IMR-90 (cell line): ENCODE measurements around the gene MTRFR. TPM values are rescaled to one million over a fixed set of nuclear protein-coding genes. Genes with fewer than 3 reads are reported as not detected.

Experiments used
- ATAC-seq: fragments of 200-7000 bp; cut with Tn5 transposase; 2 replicates; pipeline ENCODE4 v1.9.1; 2020; ENCODE audit warnings: low read depth, mild to moderate bottlenecking, moderate library complexity
- BruUV-seq: library from RNA; stranded (reverse); fragments of 400-500 nt; replicated peaks from 2 replicates; lab custom pipeline; 2021; lab: Mats Ljungman, UMichigan
- CTCF ChIA-PET: fragments of 300-600 bp; formaldehyde crosslinking; extraction: SDS; loops from one replicate; lab custom pipeline; 2021; ENCODE audit warnings: antibody characterized with exemption; lab: Yijun Ruan, JAX
- POLR2A ChIA-PET: fragments of 300-600 bp; sonication (Branson Sonifier 250); formaldehyde crosslinking; loops from one replicate; lab custom pipeline; 2022; ENCODE audit warnings: antibody characterized with exemption; ENCODE audit not compliant: unreplicated experiment; lab: Charles Lee
- DNase-seq: peaks from one replicate; pipeline ENCODE4 v3.0.0; 2013
- H2AFZ ChIP-seq: replicated peaks from 2 replicates; pipeline ENCODE3; 2013; ENCODE audit warnings: low read length, mild to moderate bottlenecking; ENCODE audit not compliant: poor library complexity
- H2AK5ac ChIP-seq: 2 replicates; pipeline ENCODE4 v1.6.1; 2013; ENCODE audit warnings: low read depth, low read length, inconsistent platforms
- H2AK9ac ChIP-seq: replicated peaks from 2 replicates; pipeline ENCODE3; 2013; ENCODE audit warnings: mild to moderate bottlenecking, low read depth, low read length, moderate library complexity; ENCODE audit not compliant: poor library complexity
- H2BK120ac ChIP-seq: 2 replicates; pipeline ENCODE4 v1.6.1; 2013; ENCODE audit warnings: low read depth, low read length, inconsistent platforms
- H2BK15ac ChIP-seq: 3 replicates; pipeline ENCODE4 v1.6.1; 2013; ENCODE audit warnings: low read depth, low read length, inconsistent platforms
- H2BK20ac ChIP-seq: 2 replicates; pipeline ENCODE4 v1.6.1; 2013; ENCODE audit warnings: low read depth, mild to moderate bottlenecking, inconsistent platforms, low read length, moderate library complexity
- H2BK5ac ChIP-seq: 2 replicates; pipeline ENCODE4 v1.6.1; 2013; ENCODE audit warnings: mild to moderate bottlenecking, low read depth, low read length, inconsistent platforms; ENCODE audit not compliant: poor library complexity, severe bottlenecking
- H3K14ac ChIP-seq: replicated peaks from 2 replicates; pipeline ENCODE4 v1.6.1; 2013; ENCODE audit warnings: low read depth, low read length, inconsistent platforms
- H3K18ac ChIP-seq: 2 replicates; pipeline ENCODE4 v1.6.1; 2013; ENCODE audit warnings: low read depth, low read length, control low read depth
- H3K23ac ChIP-seq: 2 replicates; pipeline ENCODE4 v1.6.1; 2013; ENCODE audit warnings: low read depth, low read length, inconsistent platforms
- H3K27ac ChIP-seq: 2 replicates; pipeline ENCODE4 v1.5.1; 2013; ENCODE audit warnings: mild to moderate bottlenecking, control low read depth, low read length; ENCODE audit not compliant: insufficient read depth
- H3K27me3 ChIP-seq: 2 replicates; pipeline ENCODE4 v1.6.1; 2013; ENCODE audit warnings: low read length; ENCODE audit not compliant: control insufficient read depth, insufficient read depth
- H3K36me3 ChIP-seq: 2 replicates; pipeline ENCODE4 v1.6.1; 2013; ENCODE audit warnings: low read length, mixed read lengths; ENCODE audit not compliant: control insufficient read depth, insufficient read depth
- H3K4ac ChIP-seq: 2 replicates; pipeline ENCODE4 v1.6.1; 2013; ENCODE audit warnings: low read depth, low read length, inconsistent platforms
- H3K4me1 ChIP-seq: 2 replicates; pipeline ENCODE4 v1.6.1; 2013; ENCODE audit warnings: low read length, mixed read lengths; ENCODE audit not compliant: control insufficient read depth, insufficient read depth
- H3K4me2 ChIP-seq: 2 replicates; pipeline ENCODE4 v1.6.1; 2013; ENCODE audit warnings: low read depth, mild to moderate bottlenecking, control low read depth, low read length, moderate library complexity
- H3K4me3 ChIP-seq: 2 replicates; pipeline ENCODE4 v1.5.1; 2013; ENCODE audit warnings: low read depth, mild to moderate bottlenecking, control low read depth, low read length, moderate library complexity; ENCODE audit not compliant: insufficient read depth
- H3K56ac ChIP-seq: 2 replicates; pipeline ENCODE4 v1.6.1; 2013; ENCODE audit warnings: low read length, inconsistent platforms; ENCODE audit not compliant: insufficient read depth; ENCODE audit errors: extremely low read depth
- H3K79me1 ChIP-seq, 2 experiments: 2 replicates each; pipeline ENCODE4 v1.6.1; 2013; ENCODE audit warnings: low read length in 2 of 2, inconsistent platforms in 1 of 2, low read depth in 1 of 2
- H3K9ac ChIP-seq: 2 replicates; pipeline ENCODE4 v1.6.1; 2013; ENCODE audit warnings: low read depth, low read length, control low read depth
- H3K9me1 ChIP-seq: 2 replicates; pipeline ENCODE4 v1.6.1; 2013; ENCODE audit warnings: low read length, inconsistent platforms; ENCODE audit not compliant: insufficient read depth
- H3K9me3 ChIP-seq: 2 replicates; pipeline ENCODE4 v1.6.1; 2013; ENCODE audit warnings: low read length; ENCODE audit not compliant: control insufficient read depth, insufficient read depth
- H4K20me1 ChIP-seq: 2 replicates; pipeline ENCODE4 v1.6.1; 2013; ENCODE audit warnings: low read length, inconsistent platforms; ENCODE audit not compliant: insufficient read depth
- H4K5ac ChIP-seq: 2 replicates; pipeline ENCODE4 v1.6.1; 2013; ENCODE audit warnings: mild to moderate bottlenecking, low read depth, low read length, control low read depth
- H4K8ac ChIP-seq, 2 experiments: 2 replicates each; pipeline ENCODE4 v1.6.1; 2013; ENCODE audit warnings: low read depth in 2 of 2, low read length in 2 of 2, control low read depth in 1 of 2, inconsistent platforms in 1 of 2
- H4K91ac ChIP-seq: 2 replicates; pipeline ENCODE4 v1.6.1; 2013; ENCODE audit warnings: low read depth, low read length, inconsistent platforms; ENCODE audit not compliant: insufficient read depth
- BHLHE40 ChIP-seq: fragments of 150-350 bp; IDR thresholded peaks from 2 replicates; pipeline ENCODE4 v1.6.1; 2016; ENCODE audit warnings: mild to moderate bottlenecking, low read depth, low read length
- CEBPB ChIP-seq: IDR thresholded peaks from 2 replicates; pipeline ENCODE4 v1.6.1; 2012; ENCODE audit warnings: low read depth, low read length, improper control_type of control experiment
- CHD1 ChIP-seq: IDR thresholded peaks from 2 replicates; pipeline ENCODE4 v1.6.1; 2012; ENCODE audit warnings: low read depth, low read length, improper control_type of control experiment
- MAFK ChIP-seq: IDR thresholded peaks from 2 replicates; pipeline ENCODE4 v1.6.1; 2012; ENCODE audit warnings: low read depth, low read length, improper control_type of control experiment
- MXI1 ChIP-seq: IDR thresholded peaks from 2 replicates; pipeline ENCODE4 v1.6.1; 2012; ENCODE audit warnings: low read depth, mild to moderate bottlenecking, low read length, moderate library complexity, borderline replicate concordance
- NFE2L2 ChIP-seq: fragments of 150-350 bp; IDR thresholded peaks from 2 replicates; pipeline ENCODE4 v1.6.1; 2016; ENCODE audit warnings: low read depth, mild to moderate bottlenecking, low read length
- POLR2A ChIP-seq: IDR thresholded peaks from 2 replicates; pipeline ENCODE4 v1.6.1; 2012; ENCODE audit warnings: mild to moderate bottlenecking, low read depth, low read length
- RAD21 ChIP-seq: IDR thresholded peaks from 2 replicates; pipeline ENCODE4 v1.6.1; 2012; ENCODE audit warnings: low read length, improper control_type of control experiment
- RCOR1 ChIP-seq: IDR thresholded peaks from 2 replicates; pipeline ENCODE4 v1.6.1; 2012; ENCODE audit warnings: mild to moderate bottlenecking, low read length, improper control_type of control experiment; ENCODE audit not compliant: insufficient replicate concordance
- RFX5 ChIP-seq: IDR thresholded peaks from 2 replicates; pipeline ENCODE4 v1.8.0; 2012; ENCODE audit warnings: low read depth, mild to moderate bottlenecking, low read length, moderate library complexity
- SMC3 ChIP-seq: fragments of 150-350 bp; IDR thresholded peaks from 2 replicates; pipeline ENCODE4 v1.6.1; 2016; ENCODE audit warnings: low read depth, mild to moderate bottlenecking, antibody characterized with exemption, low read length, moderate library complexity
- WGBS, 2 experiments: methylation state at CpG; one replicate each; pipeline versions ENCODE4 v1.1.5 to v1.1.7; 2013; ENCODE audit warnings: missing lambda C conversion rate in 2 of 2; ENCODE audit not compliant: insufficient read length in 1 of 2; ENCODE audit errors: extremely low coverage in 2 of 2; 5-methylcytosine and 5-hydroxymethylcytosine counted together
- dilution Hi-C: fragments of 300-500 bp; cut with HindIII; formaldehyde crosslinking; loops from one replicate; pipeline ENCODE4 v1.14.3; 2018; ENCODE audit warnings: low sequenced_read_pairs; ENCODE audit not compliant: unreplicated experiment
- in situ Hi-C: fragments of 300-500 bp; cut with MboI; formaldehyde crosslinking; loops from 3 replicates; pipeline ENCODE4 v1.14.3; 2019; ENCODE audit warnings: low sequenced_read_pairs, inconsistent platforms, mixed read lengths
- intact Hi-C: fragments of 100-400 bp; cut with micrococcal nuclease; formaldehyde crosslinking; loops from 2 replicates; pipeline ENCODE4 v1.10.0; 2022
- polyA plus RNA-seq, 3 experiments: library from polyadenylated mRNA; depleted of rRNA; stranded (reverse); fragments of >200 nt; gene quantifications; 2 replicates each; pipeline ENCODE4 v1.2.3, GENCODE V29; 2012; ENCODE audit warnings: low replicate concordance in 1 of 3
- total RNA-seq: library from RNA; depleted of rRNA; stranded (reverse); fragments of >200 nt; gene quantifications from 2 replicates; pipeline ENCODE4 v1.2.3, GENCODE V29; 2012
- TF ChIP-seq, protein P1 (sequence below): fragments of 150-350 bp; IDR thresholded peaks from 2 replicates; pipeline ENCODE4 v1.6.1; 2016; ENCODE audit warnings: low read depth, mild to moderate bottlenecking, low read length, moderate library complexity, borderline replicate concordance
- TF ChIP-seq, protein P2 (sequence below): fragments of 150-350 bp; IDR thresholded peaks from 2 replicates; pipeline ENCODE4 v1.6.1; 2017; ENCODE audit warnings: mild to moderate bottlenecking, antibody characterized with exemption, low read length, low read depth
- TF ChIP-seq, protein P3 (sequence below): conservative IDR thresholded peaks from 2 replicates; pipeline ENCODE4 v1.5.1; 2012; ENCODE audit warnings: mild to moderate bottlenecking, low read depth, low read length, improper control_type of control experiment

Gene MTRFR
- total and polyA plus RNA-seq, 2 of the 4 experiments (the other 2 are of a cell fraction), result 8.6 to 10.2 TPM

DNA sequence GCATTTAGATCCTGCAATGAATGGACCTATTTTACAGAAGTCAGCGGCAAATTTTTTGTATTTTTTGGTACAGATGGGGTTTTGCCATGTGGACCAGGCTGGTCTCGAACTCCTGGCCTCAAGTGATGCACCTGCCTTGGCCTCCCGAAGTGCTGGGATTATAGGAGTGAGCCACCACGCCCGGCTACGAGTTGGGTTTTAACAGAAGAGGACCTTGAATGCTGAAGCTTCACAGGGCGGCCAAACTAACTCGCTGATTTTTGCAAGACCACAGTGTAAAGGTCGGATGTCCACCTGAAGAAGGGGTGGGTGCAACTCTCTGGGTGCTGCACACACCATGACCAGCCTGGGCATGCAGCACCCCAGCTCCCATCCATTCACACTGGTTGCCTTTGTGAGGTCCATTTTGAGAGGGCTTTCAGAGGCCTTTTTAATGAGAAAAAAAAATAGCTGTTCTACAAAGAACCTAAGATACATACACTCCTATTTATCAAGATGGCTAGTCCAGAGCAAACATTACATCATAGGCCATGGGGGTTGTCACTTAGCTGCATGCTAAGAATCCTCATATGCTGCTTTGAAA lies 60.0 kb downstream of the MTRFR start:
- H4K8ac ChIP-seq, result no peak overlapping the region
- H3K27me3 ChIP-seq, result no peaks in the 10 kb centered on the region
- no peak overlapping the region for H3K4me3 ChIP-seq
- no peak overlapping the region for H2BK20ac ChIP-seq
- no peak overlapping the region for H2AK9ac ChIP-seq
- H3K36me3 ChIP-seq, result peaks cover 41% of the 10 kb centered on the region
- H3K9ac ChIP-seq, result no peak overlapping the region
- H3K79me1 ChIP-seq, result 0 out of 4 replicates have a peak, but pooled peaks cover 0 to 11% of the 10 kb centered on the region in 2 experiments
- no peak overlapping the region for H2AFZ ChIP-seq
- CTCF ChIA-PET, result no interaction called here
- ATAC-seq (no peak), DNase-seq (no peak)
- in situ Hi-C loops, result no loop called here
- no peak overlapping the region for H3K23ac ChIP-seq
- no peak overlapping the region for H2BK15ac ChIP-seq
- no peaks in the 10 kb centered on the region for H3K9me3 ChIP-seq
- H2BK5ac ChIP-seq, result no peak overlapping the region
- no peak overlapping the region for H3K27ac ChIP-seq
- H3K18ac ChIP-seq, result no peak overlapping the region
- no peaks in the 10 kb centered on the region for H3K4me1 ChIP-seq
- H2BK120ac ChIP-seq, result no peak overlapping the region
- H3K9me1 ChIP-seq, result no peaks in the 10 kb centered on the region
- no peak overlapping the region for H4K91ac ChIP-seq
- POLR2A ChIA-PET, result interaction anchor here (0.5 kb wide), 1 partner anchor 11 kb away, joined by 5 read pairs; no protein-coding TSS in a partner anchor
- no peak overlapping the region for H3K14ac ChIP-seq
- H2AK5ac ChIP-seq, result no peak overlapping the region
- H3K4ac ChIP-seq, result no peak overlapping the region
- H3K4me2 ChIP-seq, result no peak overlapping the region
- no peak overlapping the region for H3K56ac ChIP-seq
- dilution Hi-C loops, result no loop called here
- BruUV-seq, result no TSS peak
- intact Hi-C loops, result loop anchor here (5.0 kb wide), 1 partner anchor 34 kb away; no protein-coding TSS in a partner anchor
- no peaks in the 10 kb centered on the region for H4K20me1 ChIP-seq
- TF ChIP-seq CHD1 (no peak), RAD21 (no peak), RFX5 (no peak), NFE2L2 (no peak), CEBPB (no peak), MAFK (no peak), POLR2A (no peak), MXI1 (no peak), BHLHE40 (no peak), RCOR1 (no peak), SMC3 (no peak)
- TF ChIP-seq, protein P1, sequence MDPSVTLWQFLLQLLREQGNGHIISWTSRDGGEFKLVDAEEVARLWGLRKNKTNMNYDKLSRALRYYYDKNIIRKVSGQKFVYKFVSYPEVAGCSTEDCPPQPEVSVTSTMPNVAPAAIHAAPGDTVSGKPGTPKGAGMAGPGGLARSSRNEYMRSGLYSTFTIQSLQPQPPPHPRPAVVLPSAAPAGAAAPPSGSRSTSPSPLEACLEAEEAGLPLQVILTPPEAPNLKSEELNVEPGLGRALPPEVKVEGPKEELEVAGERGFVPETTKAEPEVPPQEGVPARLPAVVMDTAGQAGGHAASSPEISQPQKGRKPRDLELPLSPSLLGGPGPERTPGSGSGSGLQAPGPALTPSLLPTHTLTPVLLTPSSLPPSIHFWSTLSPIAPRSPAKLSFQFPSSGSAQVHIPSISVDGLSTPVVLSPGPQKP, result no peak
- TF ChIP-seq, protein P2, sequence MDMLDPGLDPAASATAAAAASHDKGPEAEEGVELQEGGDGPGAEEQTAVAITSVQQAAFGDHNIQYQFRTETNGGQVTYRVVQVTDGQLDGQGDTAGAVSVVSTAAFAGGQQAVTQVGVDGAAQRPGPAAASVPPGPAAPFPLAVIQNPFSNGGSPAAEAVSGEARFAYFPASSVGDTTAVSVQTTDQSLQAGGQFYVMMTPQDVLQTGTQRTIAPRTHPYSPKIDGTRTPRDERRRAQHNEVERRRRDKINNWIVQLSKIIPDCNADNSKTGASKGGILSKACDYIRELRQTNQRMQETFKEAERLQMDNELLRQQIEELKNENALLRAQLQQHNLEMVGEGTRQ, result no peak
- TF ChIP-seq, protein P3, sequence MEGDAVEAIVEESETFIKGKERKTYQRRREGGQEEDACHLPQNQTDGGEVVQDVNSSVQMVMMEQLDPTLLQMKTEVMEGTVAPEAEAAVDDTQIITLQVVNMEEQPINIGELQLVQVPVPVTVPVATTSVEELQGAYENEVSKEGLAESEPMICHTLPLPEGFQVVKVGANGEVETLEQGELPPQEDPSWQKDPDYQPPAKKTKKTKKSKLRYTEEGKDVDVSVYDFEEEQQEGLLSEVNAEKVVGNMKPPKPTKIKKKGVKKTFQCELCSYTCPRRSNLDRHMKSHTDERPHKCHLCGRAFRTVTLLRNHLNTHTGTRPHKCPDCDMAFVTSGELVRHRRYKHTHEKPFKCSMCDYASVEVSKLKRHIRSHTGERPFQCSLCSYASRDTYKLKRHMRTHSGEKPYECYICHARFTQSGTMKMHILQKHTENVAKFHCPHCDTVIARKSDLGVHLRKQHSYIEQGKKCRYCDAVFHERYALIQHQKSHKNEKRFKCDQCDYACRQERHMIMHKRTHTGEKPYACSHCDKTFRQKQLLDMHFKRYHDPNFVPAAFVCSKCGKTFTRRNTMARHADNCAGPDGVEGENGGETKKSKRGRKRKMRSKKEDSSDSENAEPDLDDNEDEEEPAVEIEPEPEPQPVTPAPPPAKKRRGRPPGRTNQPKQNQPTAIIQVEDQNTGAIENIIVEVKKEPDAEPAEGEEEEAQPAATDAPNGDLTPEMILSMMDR, result no peak
- no peak overlapping the region for H4K5ac ChIP-seq
- 93% methylated on average over 5 of the region's 9 CpGs; no CpG with 5 or more reads in 1 of the 2 experiments for WGBS, 2 experiments
